ENCODE data around the gene TREX2.

GRCh38 chrX:153482376-153483015 lies 36.6 kb upstream of the TREX2 start:
- TF ChIP-seq CTCF (conservative IDR thresholded peaks at IDR 0.05; ENCODE audit: low read length): no peak
- no peak for TF ChIP-seq EZH2phosphoT487 (IDR thresholded peaks at IDR 0.05; ENCODE audit: borderline replicate concordance, low read depth, low read length)

Measured in OCI-LY7 (cell line).